Measurements from ENCODE around the gene APOBEC4.

APOBEC4 gene

DNA sequence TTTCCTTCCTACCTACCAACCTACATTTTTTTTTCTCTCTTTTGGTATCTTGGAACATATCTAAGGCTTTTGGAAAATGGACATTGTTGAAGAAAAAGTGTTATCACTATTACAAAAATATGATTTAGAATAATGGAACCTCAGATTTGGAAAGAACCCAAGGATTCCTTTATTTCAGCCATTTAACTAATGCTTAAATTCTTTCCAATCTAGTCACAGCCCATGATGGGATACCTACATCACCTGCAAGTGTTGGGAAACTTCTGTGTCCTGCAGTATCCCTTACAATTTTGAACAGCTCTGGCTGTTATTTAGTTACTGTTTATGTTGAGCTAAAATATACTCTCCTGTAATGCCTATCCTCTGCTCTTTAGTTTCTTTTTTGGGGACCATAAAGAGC lies 22.3 kb upstream of the APOBEC4 start:
- DNase-seq (ENCODE audit: low read depth, low spot score) = no peak

DNA sequence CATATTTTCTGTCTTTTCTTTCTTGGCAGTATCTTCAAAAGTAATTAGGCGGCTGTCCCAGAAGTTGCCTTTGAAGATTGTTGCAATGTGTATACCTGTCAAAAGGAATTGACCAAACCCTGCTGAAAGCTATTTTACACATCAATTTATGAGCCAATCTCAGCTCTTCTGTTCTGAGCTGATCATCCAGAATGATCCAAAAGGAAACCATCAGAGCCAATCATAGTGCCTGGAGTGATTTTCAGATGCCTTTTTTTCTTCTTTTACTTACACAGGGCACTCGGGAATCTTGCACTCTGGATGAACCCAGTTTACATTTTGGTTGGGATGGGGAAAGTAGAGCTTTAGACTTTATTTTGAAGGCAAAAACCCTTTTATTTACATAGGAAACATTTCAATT lies 21.8 kb upstream of the APOBEC4 start:
- no peak for DNase-seq (ENCODE audit: low read depth, low spot score)

DNA sequence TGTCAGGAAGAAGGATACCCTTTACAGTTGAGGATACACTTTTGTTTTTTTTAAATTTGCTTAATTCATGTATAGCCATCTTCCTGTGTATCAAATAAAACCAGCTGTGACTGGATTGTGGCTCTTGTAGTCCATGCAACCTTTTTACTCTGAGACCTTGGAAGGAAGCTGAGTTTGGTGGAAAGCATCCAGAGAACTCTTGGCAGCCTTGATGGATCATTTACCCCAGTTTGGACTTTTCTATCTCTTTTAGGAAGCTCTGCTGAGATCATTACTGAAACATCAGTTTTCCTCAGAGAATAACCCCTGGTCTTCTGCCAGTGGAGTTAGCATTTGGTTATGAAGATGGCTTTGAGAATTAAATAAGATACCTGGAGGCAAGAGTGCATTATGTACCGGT lies 21.2 kb upstream of the APOBEC4 start:
- DNase-seq (ENCODE audit: low read depth, low spot score) = no peak

DNA sequence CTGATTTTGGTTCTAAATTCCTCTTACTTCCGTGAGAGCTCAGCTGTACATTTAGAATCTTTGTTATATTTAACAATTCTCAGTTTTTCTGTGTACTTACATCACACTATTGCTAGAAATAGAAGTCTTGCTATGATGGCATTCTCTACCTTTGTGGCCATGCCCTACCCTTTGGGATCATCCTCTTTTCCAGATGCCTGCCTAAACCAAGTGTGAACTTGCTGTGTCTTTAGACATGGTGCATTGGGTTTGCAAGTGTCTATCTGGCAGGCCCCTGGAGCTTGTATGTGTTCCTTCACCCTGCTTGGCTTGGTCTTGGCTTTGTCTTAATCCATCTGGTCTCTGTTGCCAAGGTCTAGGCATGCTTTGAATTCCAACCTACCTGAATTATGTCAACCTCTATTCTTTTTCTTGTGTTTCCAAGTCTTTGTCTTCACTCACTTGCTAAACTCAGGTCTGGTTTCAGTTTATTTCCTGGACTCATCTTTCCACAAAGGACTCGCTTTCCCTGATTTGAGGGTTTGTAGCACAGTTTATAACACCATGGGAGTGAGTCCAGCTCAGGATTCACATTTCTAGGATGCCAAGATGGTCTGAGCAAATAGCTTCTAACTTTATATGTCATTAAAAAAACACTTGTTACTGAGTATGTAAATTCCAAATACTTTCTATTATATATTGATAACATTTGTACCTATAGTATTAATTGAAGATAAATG lies 20.6 kb upstream of the APOBEC4 start:
- no peak for DNase-seq (ENCODE audit: low read depth, low spot score)

DNA sequence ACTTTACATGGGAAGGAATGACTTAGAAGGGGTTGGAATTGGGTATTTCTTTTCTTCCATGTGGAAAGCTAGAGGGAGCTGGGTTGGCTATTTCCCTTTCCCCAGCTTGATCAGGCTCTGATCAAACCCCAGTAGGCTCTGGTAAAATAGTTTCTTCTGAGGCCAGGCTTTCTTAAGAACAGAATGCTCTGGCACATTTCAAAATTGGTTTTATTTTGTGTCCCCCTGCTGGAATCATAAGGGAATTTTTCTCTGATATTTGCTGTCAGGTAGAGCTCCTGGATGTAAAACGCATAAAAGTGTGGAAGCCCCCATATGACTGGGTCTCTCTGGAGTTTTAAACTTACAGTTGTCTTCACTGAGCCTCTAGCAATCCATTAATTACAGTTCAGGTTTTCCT lies 17.1 kb upstream of the APOBEC4 start:
- no peak for DNase-seq (ENCODE audit: low read depth, low spot score)

DNA sequence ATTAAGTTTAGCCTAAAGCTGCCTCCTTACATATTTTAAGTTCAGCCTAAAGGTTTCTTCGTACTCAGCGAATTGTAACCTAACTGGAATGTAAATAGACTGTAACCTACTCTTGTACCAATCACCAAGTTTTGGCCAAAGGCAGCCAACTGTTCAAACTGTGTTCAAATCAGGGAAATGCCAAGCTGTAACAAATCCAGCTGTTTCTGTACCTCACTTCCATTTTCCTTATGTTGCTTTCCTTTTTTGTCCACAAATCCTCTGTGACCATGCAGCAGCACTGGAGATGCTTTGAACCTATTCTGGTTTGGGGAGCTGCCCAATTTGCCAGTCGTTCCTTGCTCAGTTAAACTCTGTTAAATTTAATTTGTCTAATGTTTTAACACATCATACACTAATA lies 3.2 kb upstream of the APOBEC4 start:
- no peak for DNase-seq (ENCODE audit: low read depth, low spot score)

DNA sequence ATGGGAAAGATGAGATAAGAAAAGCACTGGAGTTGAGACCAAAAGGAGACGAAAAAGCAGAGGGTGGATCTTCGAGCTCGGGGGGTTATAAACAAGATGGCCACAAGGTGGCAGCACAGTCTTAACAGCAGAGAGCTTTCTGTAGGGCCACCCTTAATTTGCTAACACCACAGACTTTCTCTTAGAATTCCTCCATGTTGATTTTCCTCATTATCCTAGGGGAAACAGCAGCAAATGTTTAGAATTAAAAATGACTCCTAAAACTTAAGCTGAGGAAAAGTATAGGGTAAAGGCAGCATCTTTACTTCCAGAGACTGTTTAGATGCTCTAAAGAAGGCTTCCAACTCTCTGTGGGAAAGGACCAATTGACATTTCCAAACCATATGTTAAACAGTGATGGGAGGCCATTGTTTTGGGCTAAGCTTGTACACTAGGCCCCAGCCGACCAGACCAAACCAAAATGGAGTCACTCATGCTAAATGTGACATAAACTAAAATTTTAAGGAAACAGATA lies 2.5 kb upstream of the APOBEC4 start:
- no peak for DNase-seq (ENCODE audit: low read depth, low spot score)

DNA sequence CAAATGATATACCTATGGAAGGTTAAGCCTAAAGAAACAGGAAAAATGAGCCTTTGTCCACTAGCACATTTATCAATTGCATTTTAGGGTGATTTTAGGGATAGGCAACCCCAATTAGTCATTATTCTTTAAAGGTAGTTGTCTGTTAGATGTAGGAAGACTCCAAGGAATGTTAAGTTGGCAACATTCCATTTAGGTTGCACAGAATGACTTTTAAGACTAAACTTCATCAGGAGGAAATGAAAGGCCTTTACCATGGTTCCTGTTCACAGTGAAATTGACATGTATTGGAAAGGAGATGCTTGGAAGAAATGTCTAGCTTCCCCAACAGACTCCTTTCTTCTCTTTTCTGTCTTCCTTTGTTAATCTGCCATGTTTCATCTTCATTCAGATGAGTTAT lies 1.6 kb upstream of the APOBEC4 start:
- no peak for DNase-seq (ENCODE audit: low read depth, low spot score)

DNA sequence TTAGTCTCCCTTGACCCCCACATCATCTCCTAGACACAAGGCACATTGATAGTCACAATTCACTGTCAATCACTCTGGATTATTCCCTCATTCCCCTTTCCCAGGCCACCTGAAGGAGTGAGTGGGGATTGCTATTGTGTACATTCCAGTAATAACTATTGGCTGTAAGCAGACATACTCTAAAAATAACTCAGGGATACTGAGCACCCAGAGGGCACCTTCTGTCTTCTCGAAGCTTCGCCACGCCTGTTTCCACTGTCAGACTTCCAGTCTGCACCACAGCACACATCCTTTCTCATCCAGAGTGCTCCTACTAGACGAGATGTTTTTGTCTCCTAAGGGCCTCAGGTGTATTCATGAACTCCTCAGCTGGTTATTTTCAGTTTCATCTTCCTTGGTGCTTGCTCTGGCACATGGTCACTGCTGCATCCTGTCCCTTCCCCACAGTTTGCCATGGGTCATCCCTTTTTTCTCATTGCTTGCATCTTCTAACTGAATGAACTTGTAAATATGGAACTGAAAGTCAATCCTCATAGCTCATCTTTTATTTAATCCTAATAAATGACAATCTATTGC lies 848 bp upstream of the APOBEC4 start:
- DNase-seq (ENCODE audit: low read depth, low spot score) = no peak

DNA sequence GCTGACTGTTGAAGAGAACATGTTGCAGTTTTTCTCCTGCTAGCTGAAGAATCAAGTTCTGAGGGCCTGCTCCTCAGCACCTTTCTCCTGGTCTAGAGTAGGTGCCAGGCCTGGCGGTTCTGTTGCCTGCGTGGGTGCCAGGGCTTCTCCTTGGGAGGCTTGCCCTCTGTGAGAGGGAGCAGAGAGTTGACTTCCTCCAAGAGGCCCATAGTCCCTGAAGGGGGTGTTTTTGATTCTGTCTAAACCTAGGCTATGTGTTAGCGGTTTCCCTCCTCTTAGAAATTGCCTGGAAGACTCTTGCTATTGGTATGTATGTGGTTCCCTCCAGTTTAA lies 312 bp upstream of the APOBEC4 start:
- no peak for DNase-seq (ENCODE audit: low read depth, low spot score)

DNA sequence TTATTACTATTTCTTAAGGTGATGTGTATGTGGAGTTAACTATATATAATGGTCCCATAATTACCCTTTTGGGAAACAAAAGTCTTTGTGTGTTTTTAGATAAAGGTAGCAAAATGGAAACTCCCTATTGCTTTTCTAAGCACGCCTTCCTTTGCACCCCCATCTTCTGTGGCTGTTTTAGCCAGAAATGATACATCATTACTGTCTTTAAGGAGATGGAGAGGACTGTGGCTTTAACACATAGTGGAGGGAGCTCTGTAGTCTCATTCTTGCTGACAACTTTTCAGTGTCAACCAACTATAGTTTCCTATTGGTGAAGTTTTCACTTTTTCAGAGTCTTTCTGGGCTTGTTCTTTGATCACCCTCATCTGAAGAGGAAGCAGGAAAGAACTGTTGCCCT lies 1.0 kb downstream of the APOBEC4 start:
- DNase-seq (ENCODE audit: low read depth, low spot score) = no peak

DNA sequence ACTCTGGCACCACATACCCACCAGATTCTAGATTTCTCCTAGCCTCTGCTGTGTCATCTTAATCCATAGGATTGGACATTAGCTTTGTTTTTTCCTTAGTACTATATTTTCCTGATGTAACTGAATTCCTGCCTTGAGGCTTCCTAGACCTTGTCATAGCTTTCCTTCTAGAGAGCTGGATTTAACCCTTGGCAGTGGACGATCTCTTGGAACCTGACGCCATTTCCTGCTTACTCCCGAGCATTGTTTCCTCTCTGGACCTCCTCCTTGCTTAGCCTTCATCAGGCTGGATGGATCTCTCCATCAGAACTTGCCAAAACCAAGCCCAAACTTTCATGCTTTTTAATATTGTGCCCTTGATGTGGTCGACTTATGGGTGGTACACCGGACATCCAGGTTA lies 1.5 kb downstream of the APOBEC4 start:
- DNase-seq (ENCODE audit: low read depth, low spot score) = no peak

DNA sequence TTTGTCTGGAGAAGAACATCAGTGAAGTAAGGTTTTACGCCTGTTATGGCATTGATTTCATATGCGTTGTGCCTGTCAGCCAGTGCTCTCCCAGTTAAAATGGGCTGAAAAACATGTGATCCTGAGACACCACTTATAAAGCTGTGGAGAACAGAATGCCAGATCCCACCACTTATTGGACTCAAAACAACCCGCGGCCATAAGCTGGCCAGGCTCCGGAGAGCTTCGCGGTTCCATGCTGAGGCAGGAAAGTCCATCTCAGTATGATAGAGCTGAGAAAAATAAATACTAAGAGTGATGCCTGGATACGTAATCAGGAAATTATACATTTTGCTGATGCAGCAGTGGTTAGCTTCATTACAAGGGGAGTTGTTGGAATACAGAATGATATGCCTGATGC lies 5.1 kb downstream of the APOBEC4 start:
- no peak for DNase-seq (ENCODE audit: low read depth, low spot score)

DNA sequence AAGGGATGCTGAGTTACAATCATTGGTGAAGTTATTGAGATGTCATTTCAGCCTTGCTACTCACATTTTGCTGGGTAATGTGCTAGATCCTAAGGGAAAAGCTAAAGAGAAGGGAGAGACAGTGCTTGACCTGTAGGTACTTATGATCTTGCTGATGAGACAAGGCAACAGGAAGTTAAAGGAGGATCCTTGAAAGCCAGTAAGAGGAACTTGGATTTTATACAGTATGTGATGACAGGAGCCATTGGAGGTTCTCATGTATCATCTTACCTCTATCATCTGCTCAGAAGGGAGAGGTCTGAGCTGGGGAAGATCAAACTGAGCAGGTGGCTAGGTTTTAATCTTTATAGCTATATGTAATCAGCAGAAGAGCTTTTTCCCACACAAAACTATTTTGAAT lies 6.3 kb downstream of the APOBEC4 start:
- DNase-seq (ENCODE audit: low read depth, low spot score) = no peak

DNA sequence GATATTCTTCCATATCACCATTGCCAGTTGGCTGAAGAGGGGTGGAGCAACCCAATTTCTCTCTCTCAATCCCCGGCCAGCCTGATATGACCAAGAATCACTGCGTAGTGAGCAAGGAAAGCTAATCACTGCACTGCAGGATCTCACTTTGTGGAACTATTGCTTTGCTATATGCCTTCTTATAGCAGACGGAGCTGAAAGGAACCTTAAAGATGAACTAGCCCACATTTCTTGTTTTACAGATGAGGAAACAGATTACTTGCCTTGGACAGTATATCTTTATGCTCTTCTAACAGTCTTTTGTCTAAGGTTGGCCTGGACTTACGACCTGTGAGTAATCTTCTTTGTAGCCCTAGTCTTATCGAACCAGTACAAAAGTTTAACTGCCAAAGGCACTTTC lies 7.6 kb downstream of the APOBEC4 start:
- no peak for DNase-seq (ENCODE audit: low read depth, low spot score)

DNA sequence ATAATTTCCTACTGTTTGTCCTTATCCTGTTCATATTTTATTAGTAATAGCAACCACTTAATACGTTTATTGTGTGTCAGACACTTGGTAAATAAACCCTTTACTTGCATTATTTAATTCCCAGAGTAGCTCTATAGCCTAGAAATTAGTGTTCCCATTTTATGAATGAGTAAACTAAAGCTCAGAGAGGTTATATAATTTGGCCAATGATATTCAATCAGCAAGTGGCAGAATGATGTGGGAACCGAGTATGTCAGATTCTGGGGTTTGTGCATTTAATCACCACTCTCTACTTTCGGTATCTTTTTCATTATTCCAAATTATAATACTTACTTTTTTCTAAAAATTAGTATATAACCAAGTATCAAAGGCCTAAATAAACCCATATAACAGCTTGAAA lies 10.9 kb downstream of the APOBEC4 start:
- no peak for DNase-seq (ENCODE audit: low read depth, low spot score)

DNA sequence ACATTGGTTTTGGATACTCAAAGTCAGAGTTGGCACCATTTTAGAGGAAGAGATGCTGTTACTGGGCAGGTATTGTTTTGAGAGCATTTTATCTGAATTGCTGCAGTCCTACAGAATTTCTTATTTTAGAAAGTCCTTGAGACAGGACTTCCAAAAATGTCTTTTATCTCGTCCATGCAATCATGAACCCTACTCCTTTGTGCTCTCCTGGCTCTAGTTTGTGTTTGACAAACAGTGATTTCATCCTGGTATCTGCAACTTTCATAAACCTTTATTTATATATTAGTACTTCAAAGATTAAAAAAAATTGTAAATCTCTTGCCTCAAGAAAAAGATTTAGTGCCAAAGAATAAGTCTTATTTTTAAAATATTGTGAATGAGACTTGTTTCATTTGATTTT lies 12.9 kb downstream of the APOBEC4 start:
- no peak for DNase-seq (ENCODE audit: low read depth, low spot score)

DNA sequence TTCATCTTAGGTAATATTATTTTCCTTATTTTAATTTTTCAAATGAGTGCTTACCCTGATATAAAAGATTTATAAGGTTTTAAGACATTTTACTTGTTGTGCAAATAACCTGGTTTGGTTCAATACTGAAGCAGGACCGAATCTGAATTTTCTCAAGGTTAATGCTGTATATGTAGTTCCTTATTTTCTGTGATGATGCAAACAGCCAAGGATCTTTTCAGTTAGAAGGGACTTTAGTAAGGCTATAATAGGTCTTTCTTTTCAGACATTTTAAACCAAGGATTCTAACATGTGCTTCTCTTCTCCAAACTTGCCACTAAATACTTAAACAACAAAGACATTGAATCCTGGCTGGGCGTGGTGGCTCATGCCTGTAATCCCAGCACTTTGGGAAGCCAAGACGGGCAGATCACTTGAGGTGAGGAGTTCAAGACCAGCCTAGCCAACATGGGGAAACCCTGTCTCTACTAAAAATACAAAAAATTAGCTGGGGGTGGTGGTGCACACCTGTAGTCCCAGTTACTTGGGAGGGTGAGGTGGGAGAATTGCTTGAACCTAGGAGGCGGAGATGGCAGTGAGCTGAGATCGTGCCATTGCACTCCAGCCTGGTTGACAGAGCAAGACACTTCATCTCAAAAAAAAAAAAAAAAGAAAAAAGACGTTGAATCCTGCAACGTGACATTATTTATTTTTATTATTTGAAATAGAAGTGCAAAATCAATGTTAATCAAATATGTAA lies 14.3 kb downstream of the APOBEC4 start:
- DNase-seq (ENCODE audit: low read depth, low spot score) = no peak

DNA sequence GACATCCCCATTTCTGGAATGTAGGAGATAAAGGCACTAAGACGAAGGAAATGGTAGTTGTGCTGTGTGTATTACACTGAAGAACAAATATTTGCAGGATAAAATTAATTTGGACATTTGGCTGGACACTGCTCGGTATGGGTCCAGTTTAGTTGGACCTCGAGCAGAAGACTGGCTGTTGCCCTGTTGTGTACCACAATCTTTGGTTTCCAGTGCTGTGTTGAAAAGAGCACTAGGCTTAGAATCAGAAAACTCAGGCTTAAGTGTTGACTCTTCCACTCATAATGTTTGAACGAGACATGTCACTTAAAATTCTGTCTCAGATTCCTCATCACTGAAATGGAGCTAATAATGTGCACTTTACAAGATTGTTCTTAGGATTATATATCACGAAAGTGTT lies 16.3 kb downstream of the APOBEC4 start:
- DNase-seq (ENCODE audit: low read depth, low spot score) = no peak

DNA sequence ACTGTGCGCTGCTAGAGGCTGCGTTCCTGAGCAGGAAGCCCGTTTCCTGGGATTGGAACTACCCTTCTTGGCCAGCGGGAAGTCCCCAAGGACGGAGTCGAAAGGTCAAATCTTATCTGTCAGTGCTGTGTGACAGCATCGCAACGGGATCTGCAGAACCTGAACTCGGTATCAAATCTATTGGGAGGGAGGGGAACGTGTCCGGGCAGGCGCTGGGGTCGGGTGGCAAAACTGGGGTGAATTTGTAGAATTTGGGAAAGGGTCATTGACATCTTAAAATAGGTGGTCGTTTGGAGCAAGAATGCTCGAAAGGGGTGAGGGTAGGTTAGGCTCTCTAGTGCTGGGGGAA lies 16.8 kb downstream of the APOBEC4 start:
- no peak for DNase-seq (ENCODE audit: low read depth, low spot score)

DNA sequence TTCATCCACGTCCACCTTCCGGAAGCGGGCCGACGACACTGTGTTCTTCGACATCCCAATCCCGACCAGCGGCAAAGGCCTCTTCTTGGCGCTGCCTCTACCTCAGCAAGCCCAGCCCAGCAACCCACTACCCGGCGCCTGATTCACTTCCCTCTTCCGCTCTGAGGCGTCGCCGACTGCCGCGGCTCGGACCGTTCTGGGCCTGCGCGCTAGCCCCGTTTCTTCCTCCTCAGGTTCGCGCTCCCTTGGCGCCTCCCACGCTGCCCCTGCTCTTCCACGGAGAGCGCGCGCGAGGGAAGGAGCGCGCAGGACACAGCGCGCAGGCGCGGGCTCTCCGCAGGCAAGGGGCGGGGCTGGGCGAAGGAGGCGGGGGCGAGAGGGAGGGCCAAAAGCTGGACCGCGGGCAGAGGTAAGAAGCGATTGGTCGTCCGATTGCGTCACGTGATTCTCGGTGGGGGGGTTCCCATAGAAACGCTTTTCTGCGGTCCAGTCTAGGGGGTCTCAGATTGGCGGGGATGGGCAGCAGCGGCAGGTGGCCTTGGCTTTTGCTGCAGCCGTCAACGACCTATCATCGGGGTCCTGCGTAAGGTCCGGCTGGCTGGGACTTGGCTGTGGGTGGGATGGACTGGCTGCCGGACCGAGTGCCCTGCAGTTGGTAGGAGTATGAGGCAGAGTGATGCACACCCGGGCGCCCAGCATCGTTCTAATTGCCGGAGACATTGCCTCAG lies 17.3 kb downstream of the APOBEC4 start, which contains the start of gene ARPC5:
ARPC5 (minus strand) TSS at position 178 of the 728 bp plus-strand sequence; CDS start at position 54, 124 bp downstream.
- peak; percentile 52 for DNase-seq (ENCODE audit: low read depth, low spot score)

DNA sequence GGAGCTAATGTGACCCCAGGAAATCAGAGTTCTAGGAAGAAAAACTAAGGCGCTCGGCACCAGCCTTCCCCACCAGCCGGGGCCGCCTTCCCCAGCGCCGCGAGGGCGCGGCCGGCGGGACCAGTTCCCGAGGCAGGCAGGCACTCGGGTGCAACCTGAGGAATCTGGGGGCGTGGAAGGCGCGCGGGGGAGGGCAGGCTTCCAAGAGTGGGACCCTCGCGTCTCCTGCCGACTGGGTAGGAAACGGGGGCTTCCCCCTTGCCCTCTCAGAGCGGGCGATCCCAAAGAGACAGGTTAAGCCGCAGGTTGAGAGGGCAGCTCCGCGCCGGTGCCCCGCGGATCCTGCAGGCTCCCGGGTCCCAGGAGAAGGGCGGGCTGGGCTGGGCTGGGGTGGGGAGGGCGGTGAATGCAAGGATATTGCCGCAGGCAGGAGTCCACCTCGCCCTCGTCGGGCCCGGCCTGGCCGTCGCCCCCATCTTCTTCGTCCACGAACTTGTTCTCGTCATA lies 18.0 kb downstream of the APOBEC4 start:
- DNase-seq (ENCODE audit: low read depth, low spot score) = no peak

Measured in iPS DF 19.7 (cell line).